HEK293 (cell line): Measurements from ENCODE around the gene PLEKHG2.
A peak's percentile ranks its signal among the peaks of the same experiment; 100 is the strongest.

Experiments used
- CTCF ChIA-PET: fragments of 350-600 bp; formaldehyde crosslinking; extraction: SDS; loops from one replicate; lab custom pipeline; 2021; ENCODE audit warnings: antibody characterized with exemption; lab: Yijun Ruan, JAX
- POLR2A ChIA-PET: fragments of 300-600 bp; formaldehyde crosslinking; extraction: SDS; loops from one replicate; lab custom pipeline; 2020; ENCODE audit warnings: antibody characterized with exemption, inconsistent platforms; lab: Yijun Ruan, JAX
- H3K27ac ChIP-seq: fragments of 200-500 bp; sonication (Bioruptor generic); 2 replicates; pipeline ENCODE4 v1.5.1; 2014; ENCODE audit warnings: low read depth, low read length, control low read depth, inconsistent platforms; ENCODE audit errors: extremely low read depth
- H3K36me3 ChIP-seq, 2 experiments: fragments of 200-500 bp in 1 of 2; sonication (Bioruptor generic) in 1 of 2; 1 replicate in 1 of 2; 2 replicates in 1 of 2; pipeline ENCODE4 v1.5.1; 2014 to 2017; ENCODE audit warnings: inconsistent platforms in 2 of 2, low read length in 2 of 2; ENCODE audit not compliant: control insufficient read depth in 2 of 2, insufficient read depth in 1 of 2
- H3K4me1 ChIP-seq: fragments of 200-500 bp; sonication (Bioruptor generic); 2 replicates; pipeline ENCODE4 v1.5.1; 2014; ENCODE audit warnings: mild to moderate bottlenecking, low read length, inconsistent platforms; ENCODE audit not compliant: control insufficient read depth, insufficient read depth
- H3K4me3 ChIP-seq: 2 replicates; pipeline ENCODE4 v1.5.1; 2011; ENCODE audit warnings: low read depth, mild to moderate bottlenecking, control low read depth, low read length, moderate library complexity
- H3K9me3 ChIP-seq: fragments of 200-500 bp; sonication (Bioruptor generic); 2 replicates; pipeline ENCODE4 v1.5.1; 2014; ENCODE audit warnings: low read depth, low read length, inconsistent platforms; ENCODE audit not compliant: control insufficient read depth, insufficient read depth
- GLI4 ChIP-seq: fragments of 450-650 bp; formaldehyde crosslinking; IDR thresholded peaks from 2 replicates; pipeline ENCODE4 v1.5.1; 2016; ENCODE audit warnings: missing biosample characterization, missing genetic modification characterization
- KLF1 ChIP-seq: fragments of 450-650 bp; formaldehyde crosslinking; IDR thresholded peaks from 2 replicates; pipeline ENCODE4 v1.5.1; 2016; ENCODE audit warnings: missing biosample characterization, missing genetic modification characterization
- RBAK ChIP-seq: fragments of 450-650 bp; formaldehyde crosslinking; IDR thresholded peaks from 2 replicates; pipeline ENCODE4 v1.5.1; 2016; ENCODE audit warnings: missing biosample characterization, missing genetic modification characterization
- SCRT2 ChIP-seq: fragments of 450-650 bp; formaldehyde crosslinking; IDR thresholded peaks from 2 replicates; pipeline ENCODE4 v1.5.1; 2016; ENCODE audit warnings: missing biosample characterization, missing genetic modification characterization
- ZBTB1 ChIP-seq: fragments of 450-650 bp; formaldehyde crosslinking; IDR thresholded peaks from 2 replicates; pipeline ENCODE4 v1.5.1; 2016; ENCODE audit warnings: missing biosample characterization, missing genetic modification characterization
- ZNF157 ChIP-seq: fragments of 450-650 bp; formaldehyde crosslinking; IDR thresholded peaks from 2 replicates; pipeline ENCODE4 v1.5.1; 2016; ENCODE audit warnings: missing biosample characterization, missing genetic modification characterization
- ZNF211 ChIP-seq: fragments of 450-650 bp; formaldehyde crosslinking; IDR thresholded peaks from 2 replicates; pipeline ENCODE4 v1.5.1; 2016; ENCODE audit warnings: low read depth, missing biosample characterization, missing genetic modification characterization
- ZNF248 ChIP-seq: fragments of 450-650 bp; formaldehyde crosslinking; IDR thresholded peaks from 2 replicates; pipeline ENCODE4 v1.5.1; 2017; ENCODE audit warnings: missing biosample characterization, missing genetic modification characterization
- ZNF341 ChIP-seq: fragments of 450-650 bp; formaldehyde crosslinking; IDR thresholded peaks from 2 replicates; pipeline ENCODE4; 2016; ENCODE audit warnings: low read depth, missing biosample characterization, missing genetic modification characterization
- ZNF701 ChIP-seq: fragments of 450-650 bp; formaldehyde crosslinking; IDR thresholded peaks from 2 replicates; pipeline ENCODE4 v1.5.1; 2016; ENCODE audit warnings: missing biosample characterization, missing genetic modification characterization
- ZNF768 ChIP-seq: fragments of 450-650 bp; formaldehyde crosslinking; IDR thresholded peaks from 2 replicates; pipeline ENCODE4 v1.5.1; 2018; ENCODE audit warnings: missing biosample characterization, mild to moderate bottlenecking, missing genetic modification characterization
- TF ChIP-seq, protein P1 (sequence below): fragments of 450-650 bp; formaldehyde crosslinking; IDR thresholded peaks from 2 replicates; pipeline ENCODE4 v1.5.1; 2016; ENCODE audit warnings: missing biosample characterization, missing genetic modification characterization
- TF ChIP-seq, protein P2 (sequence below): fragments of 450-650 bp; formaldehyde crosslinking; conservative IDR thresholded peaks from 2 replicates; pipeline ENCODE4 v1.5.1; 2016; ENCODE audit warnings: low read depth, missing biosample characterization, missing genetic modification characterization
- TF ChIP-seq, protein P3 (sequence below): fragments of 450-650 bp; formaldehyde crosslinking; IDR thresholded peaks from 2 replicates; pipeline ENCODE4 v1.5.1; 2016; ENCODE audit warnings: missing biosample characterization, missing genetic modification characterization
- TF ChIP-seq, protein P4 (sequence below): fragments of 450-650 bp; formaldehyde crosslinking; IDR thresholded peaks from 2 replicates; pipeline ENCODE4 v1.5.1; 2016; ENCODE audit warnings: missing biosample characterization, missing genetic modification characterization

The PLEKHG2 gene

DNA sequence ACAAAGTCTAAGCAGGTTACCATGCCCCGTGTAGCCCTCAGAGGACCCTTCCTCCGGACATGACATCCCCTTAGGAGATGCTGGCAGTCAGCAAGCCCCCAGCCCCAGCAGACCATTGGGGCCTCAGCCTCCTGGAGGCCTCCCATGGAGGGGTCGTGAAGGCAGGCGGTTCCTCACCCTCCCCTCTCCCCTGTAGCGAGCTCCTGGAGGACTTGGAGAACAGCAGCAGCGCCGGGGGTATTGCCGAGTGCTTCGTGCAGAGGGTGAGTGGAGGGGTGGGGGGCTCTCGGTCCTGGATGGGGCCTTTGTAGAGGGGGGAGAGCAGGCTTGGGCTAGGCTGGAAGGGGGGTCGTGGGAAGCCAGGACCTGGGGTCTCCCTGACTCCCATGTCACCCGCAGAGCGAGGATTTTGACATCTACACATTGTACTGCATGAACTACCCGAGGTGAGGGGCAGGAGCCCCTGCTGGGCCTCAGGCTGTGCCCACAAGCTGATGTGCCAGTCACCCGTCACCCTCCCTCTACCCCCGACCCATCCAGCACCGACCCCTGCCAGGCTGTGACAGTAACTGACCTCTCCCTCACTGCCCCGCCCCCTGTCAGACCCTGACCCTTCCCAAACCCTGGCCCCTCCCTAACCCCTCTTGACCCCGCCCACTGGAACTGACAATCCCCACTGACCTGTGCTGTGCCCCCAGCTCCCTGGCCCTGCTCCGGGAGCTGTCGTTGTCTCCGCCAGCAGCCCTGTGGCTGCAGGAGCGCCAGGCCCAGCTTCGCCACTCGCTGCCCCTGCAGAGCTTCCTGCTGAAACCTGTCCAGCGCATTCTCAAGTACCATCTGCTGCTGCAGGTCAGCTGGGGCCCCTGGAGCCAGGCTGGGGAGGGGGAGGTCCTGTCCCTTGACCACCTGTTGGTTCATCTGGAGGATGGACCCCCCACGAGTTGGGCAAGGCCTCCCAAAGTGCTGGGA, 4.0 kb downstream of the PLEKHG2 start (continued):
- TF ChIP-seq, protein P1, sequence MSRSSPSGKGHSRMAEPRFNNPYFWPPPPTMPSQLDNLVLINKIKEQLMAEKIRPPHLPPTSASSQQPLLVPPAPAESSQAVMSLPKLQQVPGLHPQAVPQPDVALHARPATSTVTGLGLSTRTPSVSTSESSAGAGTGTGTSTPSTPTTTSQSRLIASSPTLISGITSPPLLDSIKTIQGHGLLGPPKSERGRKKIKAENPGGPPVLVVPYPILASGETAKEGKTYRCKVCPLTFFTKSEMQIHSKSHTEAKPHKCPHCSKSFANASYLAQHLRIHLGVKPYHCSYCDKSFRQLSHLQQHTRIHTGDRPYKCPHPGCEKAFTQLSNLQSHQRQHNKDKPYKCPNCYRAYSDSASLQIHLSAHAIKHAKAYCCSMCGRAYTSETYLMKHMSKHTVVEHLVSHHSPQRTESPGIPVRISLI = no peak
- TF ChIP-seq ZBTB1 (tag by site-specific recombination) = no peak
- TF ChIP-seq, protein P2, sequence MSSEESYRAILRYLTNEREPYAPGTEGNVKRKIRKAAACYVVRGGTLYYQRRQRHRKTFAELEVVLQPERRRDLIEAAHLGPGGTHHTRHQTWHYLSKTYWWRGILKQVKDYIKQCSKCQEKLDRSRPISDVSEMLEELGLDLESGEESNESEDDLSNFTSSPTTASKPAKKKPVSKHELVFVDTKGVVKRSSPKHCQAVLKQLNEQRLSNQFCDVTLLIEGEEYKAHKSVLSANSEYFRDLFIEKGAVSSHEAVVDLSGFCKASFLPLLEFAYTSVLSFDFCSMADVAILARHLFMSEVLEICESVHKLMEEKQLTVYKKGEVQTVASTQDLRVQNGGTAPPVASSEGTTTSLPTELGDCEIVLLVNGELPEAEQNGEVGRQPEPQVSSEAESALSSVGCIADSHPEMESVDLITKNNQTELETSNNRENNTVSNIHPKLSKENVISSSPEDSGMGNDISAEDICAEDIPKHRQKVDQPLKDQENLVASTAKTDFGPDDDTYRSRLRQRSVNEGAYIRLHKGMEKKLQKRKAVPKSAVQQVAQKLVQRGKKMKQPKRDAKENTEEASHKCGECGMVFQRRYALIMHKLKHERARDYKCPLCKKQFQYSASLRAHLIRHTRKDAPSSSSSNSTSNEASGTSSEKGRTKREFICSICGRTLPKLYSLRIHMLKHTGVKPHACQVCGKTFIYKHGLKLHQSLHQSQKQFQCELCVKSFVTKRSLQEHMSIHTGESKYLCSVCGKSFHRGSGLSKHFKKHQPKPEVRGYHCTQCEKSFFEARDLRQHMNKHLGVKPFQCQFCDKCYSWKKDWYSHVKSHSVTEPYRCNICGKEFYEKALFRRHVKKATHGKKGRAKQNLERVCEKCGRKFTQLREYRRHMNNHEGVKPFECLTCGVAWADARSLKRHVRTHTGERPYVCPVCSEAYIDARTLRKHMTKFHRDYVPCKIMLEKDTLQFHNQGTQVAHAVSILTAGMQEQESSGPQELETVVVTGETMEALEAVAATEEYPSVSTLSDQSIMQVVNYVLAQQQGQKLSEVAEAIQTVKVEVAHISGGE (tag by site-specific recombination) = no peak
- no peak for TF ChIP-seq ZNF211 (tag by site-specific recombination)
- no peak for TF ChIP-seq ZNF157 (tag by site-specific recombination)
- no peak for TF ChIP-seq RBAK (tag by site-specific recombination)
- TF ChIP-seq, protein P3, sequence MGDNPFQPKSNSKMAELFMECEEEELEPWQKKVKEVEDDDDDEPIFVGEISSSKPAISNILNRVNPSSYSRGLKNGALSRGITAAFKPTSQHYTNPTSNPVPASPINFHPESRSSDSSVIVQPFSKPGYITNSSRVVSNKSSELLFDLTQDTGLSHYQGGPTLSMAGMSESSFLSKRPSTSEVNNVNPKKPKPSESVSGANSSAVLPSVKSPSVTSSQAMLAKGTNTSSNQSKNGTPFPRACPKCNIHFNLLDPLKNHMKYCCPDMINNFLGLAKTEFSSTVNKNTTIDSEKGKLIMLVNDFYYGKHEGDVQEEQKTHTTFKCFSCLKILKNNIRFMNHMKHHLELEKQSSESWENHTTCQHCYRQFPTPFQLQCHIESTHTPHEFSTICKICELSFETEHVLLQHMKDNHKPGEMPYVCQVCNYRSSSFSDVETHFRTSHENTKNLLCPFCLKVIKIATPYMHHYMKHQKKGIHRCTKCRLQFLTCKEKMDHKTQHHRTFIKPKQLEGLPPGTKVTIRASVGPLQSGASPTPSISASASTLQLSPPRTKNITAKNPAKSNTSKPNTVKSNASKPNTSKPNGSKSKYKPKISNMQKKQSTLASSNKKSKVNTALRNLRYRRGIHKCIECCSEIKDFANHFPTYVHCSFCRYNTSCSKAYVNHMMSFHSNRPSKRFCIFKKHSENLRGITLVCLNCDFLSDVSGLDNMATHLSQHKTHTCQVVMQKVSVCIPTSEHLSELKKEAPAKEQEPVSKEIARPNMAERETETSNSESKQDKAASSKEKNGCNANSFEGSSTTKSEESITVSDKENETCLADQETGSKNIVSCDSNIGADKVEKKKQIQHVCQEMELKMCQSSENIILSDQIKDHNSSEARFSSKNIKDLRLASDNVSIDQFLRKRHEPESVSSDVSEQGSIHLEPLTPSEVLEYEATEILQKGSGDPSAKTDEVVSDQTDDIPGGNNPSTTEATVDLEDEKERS (tag by site-specific recombination) = no peak
- TF ChIP-seq ZNF248 = no peak
- no peak for TF ChIP-seq ZNF701 (tag by site-specific recombination)
- peak; percentile 23; the same call in 1 of the 2 replicates for TF ChIP-seq ZNF341

DNA sequence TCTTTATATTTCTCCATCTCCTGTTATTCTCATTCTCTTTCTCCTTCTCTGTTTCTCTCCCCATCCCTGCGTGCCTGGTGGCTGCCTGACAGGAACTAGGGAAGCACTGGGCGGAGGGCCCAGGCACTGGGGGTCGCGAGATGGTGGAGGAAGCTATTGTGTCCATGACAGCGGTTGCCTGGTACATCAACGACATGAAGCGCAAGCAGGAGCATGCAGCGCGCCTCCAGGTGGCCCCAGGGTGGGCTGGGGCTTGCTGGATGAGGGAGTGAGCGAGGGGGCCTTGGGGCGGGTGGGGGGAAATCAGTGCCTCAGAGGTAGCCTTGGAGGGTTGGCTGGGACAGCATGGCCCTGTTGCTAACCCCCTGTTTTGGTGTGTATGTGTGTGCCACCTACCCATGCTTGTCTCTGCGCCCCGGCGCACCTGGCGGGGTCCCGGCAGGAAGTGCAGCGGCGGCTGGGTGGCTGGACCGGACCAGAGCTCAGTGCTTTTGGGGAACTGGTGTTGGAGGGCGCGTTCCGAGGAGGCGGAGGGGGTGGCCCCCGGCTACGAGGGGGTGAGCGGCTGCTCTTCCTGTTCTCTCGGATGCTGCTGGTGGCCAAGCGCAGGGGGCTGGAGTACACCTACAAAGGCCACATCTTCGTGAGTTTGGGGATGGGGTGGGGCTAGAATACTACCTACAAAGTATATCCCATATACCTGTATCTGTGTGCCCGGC, 5.2 kb downstream of the PLEKHG2 start:
- Histone ChIP-seq H3K4me3 (no peak overlapping the region), H3K27ac (no peak overlapping the region), H3K36me3 (peaks cover 64 to 69% of the 10 kb centered on the region in 2 experiments), H3K9me3 (no peaks in the 10 kb centered on the region), H3K4me1 (peaks cover 6% of the 10 kb centered on the region)
- ChIA-PET CTCF (interaction anchor here (0.9 to 2.7 kb wide), 4 partner anchors 8 to 116 kb away, joined by 3 to 13 read pairs (median 4); no protein-coding TSS in a partner anchor), POLR2A (interaction anchor here (0.6 to 13.3 kb wide), 7 partner anchors 10 to 28 kb away, joined by 3 to 255 read pairs (median 4); partner anchors contain the start of genes RPS16 and SUPT5H)
- no peak for TF ChIP-seq GLI4
- no peak for TF ChIP-seq KLF1 (tag by site-specific recombination)
- no peak for TF ChIP-seq ZNF157 (tag by site-specific recombination)

DNA sequence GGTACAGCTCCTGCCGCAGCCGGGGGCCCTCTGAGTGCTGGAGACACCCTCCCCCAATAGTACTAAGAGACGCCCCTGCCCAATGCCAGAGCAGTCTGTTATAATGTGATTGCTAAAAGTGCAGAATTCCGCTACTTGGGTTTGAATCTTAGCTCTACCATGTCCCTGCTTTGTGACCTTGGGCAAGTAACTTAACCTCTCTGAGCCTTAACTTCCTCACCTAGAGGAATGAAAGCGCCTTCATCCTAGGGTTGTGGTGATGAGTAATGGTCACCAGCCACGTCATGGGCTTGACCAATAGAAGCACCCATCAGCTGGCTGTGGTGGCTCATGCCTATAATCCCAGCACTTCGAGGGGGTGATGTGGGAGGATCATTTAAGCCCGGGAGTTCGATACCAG, 6.5 kb downstream of the PLEKHG2 start:
- Histone ChIP-seq H3K36me3 (peaks cover 76 to 78% of the 10 kb centered on the region in 2 experiments), H3K4me3 (no peak overlapping the region)
- CTCF ChIA-PET = interaction anchor here (0.6 to 2.7 kb wide), 6 partner anchors 9 to 126 kb away, joined by 3 to 13 read pairs (median 4); partner anchors contain the start of gene RPS16
- TF ChIP-seq ZNF768 (tag by site-specific recombination) = peak; percentile 94; the same call in 1 of the 2 replicates
- no peak for TF ChIP-seq SCRT2 (tag by site-specific recombination)
- TF ChIP-seq, protein P4, sequence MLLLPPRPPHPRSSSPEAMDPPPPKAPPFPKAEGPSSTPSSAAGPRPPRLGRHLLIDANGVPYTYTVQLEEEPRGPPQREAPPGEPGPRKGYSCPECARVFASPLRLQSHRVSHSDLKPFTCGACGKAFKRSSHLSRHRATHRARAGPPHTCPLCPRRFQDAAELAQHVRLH (tag by site-specific recombination) = 0 out of 2 replicates have a peak, but pooled peaks have one; percentile 13
- TF ChIP-seq, all 188 proteins: peak for 2
- peaks cover 2% of the 10 kb centered on the region for H3K4me1 ChIP-seq
- no peak overlapping the region for H3K27ac ChIP-seq
- POLR2A ChIA-PET = interaction anchor here (1.0 to 13.3 kb wide), 7 partner anchors 9 to 415 kb away, joined by 3 to 255 read pairs (median 7); partner anchors contain the start of genes DYRK1B, RPS16 and SUPT5H
- no peaks in the 10 kb centered on the region for H3K9me3 ChIP-seq
